HFFc6 (cell line): ENCODE measurements around the gene CFAP221. TPM values are rescaled to one million over a fixed set of nuclear protein-coding genes. Genes with fewer than 3 reads are reported as not detected.
A peak's percentile ranks its signal among the peaks of the same experiment; 100 is the strongest.

Experiments used
- DNase-seq: peaks from one replicate; pipeline ENCODE4 v3.0.0-alpha.2; 2018
- H3K27ac Mint-ChIP-seq: 2 replicates; pipeline ENCODE4 v1.8.0; 2020; ENCODE audit warnings: mild to moderate bottlenecking, mixed read lengths
- H3K27me3 Mint-ChIP-seq: 2 replicates; pipeline ENCODE4 v1.8.0; 2021; ENCODE audit warnings: mild to moderate bottlenecking, moderate library complexity, mixed read lengths; ENCODE audit not compliant: insufficient read depth
- H3K36me3 Mint-ChIP-seq: 2 replicates; pipeline ENCODE4 v1.8.0; 2021; ENCODE audit warnings: low read depth, mixed read lengths
- H3K4me1 Mint-ChIP-seq: 2 replicates; pipeline ENCODE4 v1.8.0; 2020; ENCODE audit warnings: low read depth, mixed read lengths
- H3K4me3 Mint-ChIP-seq: 2 replicates; pipeline ENCODE4 v1.8.0; 2020; ENCODE audit warnings: mild to moderate bottlenecking, moderate library complexity, mixed read lengths
- H3K9me3 Mint-ChIP-seq: 2 replicates; pipeline ENCODE4 v1.8.0; 2020; ENCODE audit warnings: mild to moderate bottlenecking, mixed read lengths
- CTCF ChIP-seq: fragments of 200-600 bp; sonication (generic); IDR thresholded peaks from 2 replicates; pipeline ENCODE4 v1.5.0; 2021; ENCODE audit warnings: antibody characterized with exemption, mild to moderate bottlenecking
- total RNA-seq, 6 experiments: library from RNA; stranded (reverse); fragmentation: NEBNext Ultra II Directional; extraction: Animal tissue kit (Norgen Biotek cat#: 25700); gene quantifications; 2 replicates in 1 of 6; 3 replicates in 5 of 6; pipeline ENCODE4 v1.2.3, GENCODE V29; 2021

Gene CFAP221
- total RNA-seq, 6 experiments from 2014 or later: not detected

DNA sequence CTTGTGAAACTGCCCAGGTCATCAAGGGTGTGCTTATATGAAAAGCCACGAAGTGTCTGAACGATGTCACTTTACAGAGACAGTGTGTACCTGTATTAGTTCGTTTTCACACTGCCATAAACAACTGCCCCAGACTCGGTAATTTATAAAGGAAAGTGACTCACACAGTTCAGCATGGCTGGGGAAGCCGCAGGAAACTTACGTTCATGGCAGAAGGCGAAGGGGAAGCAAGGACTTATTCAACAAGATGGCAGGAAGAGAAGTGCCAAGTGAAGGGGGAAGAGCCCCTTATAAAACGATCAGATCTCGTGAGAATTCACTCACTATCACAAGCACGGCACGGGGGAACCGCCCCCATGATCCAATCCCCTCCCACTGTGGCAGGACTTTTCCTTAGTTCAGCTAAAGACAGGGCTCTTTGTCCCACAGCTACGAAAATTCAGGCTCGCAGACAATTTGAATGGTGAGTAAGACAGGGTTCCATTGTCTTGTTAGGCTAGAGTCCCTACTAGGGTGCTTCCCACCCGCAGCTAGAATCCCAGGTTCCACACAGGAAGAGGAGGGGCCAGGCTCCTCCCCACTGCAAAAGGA lies 154.9 kb downstream of the CFAP221 start:
- H3K4me3 Mint-ChIP-seq: no peak overlapping the region
- no peaks in the 10 kb centered on the region for H3K9me3 Mint-ChIP-seq
- TF ChIP-seq CTCF: no peak
- DNase-seq: no peak
- peaks cover 33% of the 10 kb centered on the region for H3K27me3 Mint-ChIP-seq
- H3K4me1 Mint-ChIP-seq: peaks cover 16% of the 10 kb centered on the region
- H3K36me3 Mint-ChIP-seq: no peaks in the 10 kb centered on the region
- H3K27ac Mint-ChIP-seq: no peak overlapping the region

GRCh38 chr2:119700866-119701265 lies 156.6 kb downstream of the CFAP221 start:
- Mint-ChIP-seq H3K27ac (no peak overlapping the region), H3K9me3 (0 out of 2 replicates have a peak, but pooled peaks cover 10% of the 10 kb centered on the region), H3K36me3 (no peaks in the 10 kb centered on the region), H3K4me1 (peaks cover 6% of the 10 kb centered on the region; the same call in 1 of the 2 replicates), H3K27me3 (peaks cover 33% of the 10 kb centered on the region), H3K4me3 (no peak overlapping the region)
- DNase-seq: no peak
- TF ChIP-seq CTCF: no peak

DNA sequence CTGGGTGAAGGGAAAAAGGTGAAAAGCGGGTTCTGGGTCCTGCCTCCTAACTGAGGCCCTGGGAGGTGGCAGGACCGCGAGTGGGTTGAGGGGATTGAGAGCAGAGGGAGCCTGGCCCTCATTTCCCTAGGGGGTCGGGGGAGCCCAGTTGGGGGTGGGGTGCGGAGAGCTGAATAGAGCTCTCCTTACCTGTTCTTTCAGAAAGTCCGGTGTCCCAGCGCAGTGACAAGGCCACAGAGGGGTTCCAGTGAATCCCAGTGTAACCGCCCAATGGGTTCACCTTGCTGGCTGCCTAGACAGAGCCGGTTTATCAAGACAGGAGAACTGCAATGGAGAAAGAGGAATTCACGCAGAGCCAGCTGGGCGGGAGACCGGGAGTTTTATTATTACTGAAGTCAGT lies 157.1 kb downstream of the CFAP221 start:
- TF ChIP-seq CTCF: no peak
- H3K36me3 Mint-ChIP-seq: no peaks in the 10 kb centered on the region
- H3K27ac Mint-ChIP-seq: no peak overlapping the region
- no peak for DNase-seq
- H3K4me1 Mint-ChIP-seq: peaks cover 6% of the 10 kb centered on the region; the same call in 1 of the 2 replicates
- H3K9me3 Mint-ChIP-seq: 0 out of 2 replicates have a peak, but pooled peaks cover 10% of the 10 kb centered on the region
- H3K4me3 Mint-ChIP-seq: no peak overlapping the region
- peaks cover 32% of the 10 kb centered on the region for H3K27me3 Mint-ChIP-seq

DNA sequence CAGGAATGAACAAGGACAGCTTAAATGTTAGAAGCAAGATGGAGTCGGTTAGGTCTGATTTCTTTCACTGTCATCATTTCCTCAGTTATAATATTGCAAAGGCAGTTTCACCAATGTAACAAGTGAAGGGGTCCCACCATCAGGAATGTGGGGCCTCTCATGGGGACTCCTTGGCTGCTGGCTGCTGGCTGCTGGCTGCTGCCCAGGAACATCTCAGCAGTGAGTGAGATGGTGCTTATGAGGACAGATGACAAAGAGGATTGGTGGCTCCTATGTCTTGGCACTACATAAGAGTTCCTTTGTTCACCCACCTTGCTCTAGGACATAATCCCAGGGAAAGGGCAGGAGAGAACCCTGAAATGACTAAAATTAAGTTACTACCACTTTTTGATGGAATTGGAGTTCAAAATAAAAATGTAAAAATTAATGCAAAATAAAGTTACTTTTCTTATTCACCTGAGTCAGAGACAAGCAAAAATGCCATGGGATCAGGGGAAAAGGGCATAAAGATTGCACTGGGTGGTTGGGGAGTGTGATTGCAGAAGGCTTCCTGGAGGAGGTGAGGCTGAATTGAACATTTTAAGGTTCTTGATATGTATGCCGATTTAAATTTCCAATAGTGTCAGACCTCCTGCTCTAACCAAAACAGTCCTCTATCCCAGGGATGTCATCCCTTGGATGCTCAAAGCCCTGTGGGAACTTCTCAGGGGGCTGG lies 158.1 kb downstream of the CFAP221 start:
- Mint-ChIP-seq H3K27me3 (peaks cover 26% of the 10 kb centered on the region), H3K36me3 (no peaks in the 10 kb centered on the region), H3K9me3 (0 out of 2 replicates have a peak, but pooled peaks cover 10% of the 10 kb centered on the region), H3K4me1 (peaks cover 6% of the 10 kb centered on the region; the same call in 1 of the 2 replicates), H3K27ac (no peak overlapping the region), H3K4me3 (no peak overlapping the region)
- DNase-seq: no peak
- TF ChIP-seq CTCF: no peak

GRCh38 chr2:119702918-119703401 lies 158.7 kb downstream of the CFAP221 start:
- peak; percentile 43 for DNase-seq
- Mint-ChIP-seq H3K4me1 (peaks cover 6% of the 10 kb centered on the region; the same call in 1 of the 2 replicates), H3K4me3 (no peak overlapping the region), H3K9me3 (0 out of 2 replicates have a peak, but pooled peaks cover 10% of the 10 kb centered on the region), H3K27ac (no peak overlapping the region), H3K27me3 (peaks cover 21% of the 10 kb centered on the region), H3K36me3 (no peaks in the 10 kb centered on the region)
- peak; percentile 99 for TF ChIP-seq CTCF
